Breast epithelium (tissue), 4 donors: ENCODE results near the gene TMEM170A. TPM values are rescaled to one million over a fixed set of nuclear protein-coding genes. Genes with fewer than 3 reads are reported as not detected.
A peak's percentile ranks its signal among the peaks of the same experiment; 100 is the strongest.
"Not testable (repeated sequence)": the region's sequence is repeated elsewhere in the genome, so short reads cannot be mapped to it uniquely, and the experiment has no call there.

Experiments
- DNase-seq, 2 donors: peaks; one replicate each; pipeline ENCODE4 v3.0.0-alpha.2; 2019; ENCODE audit warnings: low spot score in 2 of 2
- H3K27ac ChIP-seq, 2 donors: fragments of 200-600 bp; sonication (generic) in 1 of 2; one replicate each; pipeline ENCODE4 v1.5.1; 2016 to 2019; ENCODE audit warnings: mild to moderate bottlenecking in 1 of 2
- H3K27me3 ChIP-seq, 2 donors: fragments of 200-600 bp; sonication (generic) in 1 of 2; one replicate each; pipeline versions ENCODE4 v1.5.1 to v1.6.0; 2017 to 2019; ENCODE audit warnings: control low read depth in 1 of 2, mild to moderate bottlenecking in 1 of 2
- H3K36me3 ChIP-seq: fragments of 200-600 bp; one replicate; pipeline ENCODE4 v1.5.1; 2019
- H3K4me1 ChIP-seq, 2 donors: fragments of 200-600 bp; sonication (generic); one replicate each; pipeline ENCODE4 v1.5.1; 2016 to 2019; ENCODE audit warnings: control low read depth in 1 of 2
- H3K4me3 ChIP-seq, 3 donors: fragments of 200-600 bp; sonication (generic); 1 replicate in 2 of 3; 2 replicates in 1 of 3; pipeline ENCODE4 v1.5.1; 2016 to 2019; ENCODE audit warnings: mild to moderate bottlenecking in 3 of 3, moderate library complexity in 2 of 3
- H3K9me3 ChIP-seq, 2 donors: fragments of 200-600 bp; sonication (generic) in 1 of 2; one replicate each; pipeline ENCODE4 v1.5.1; 2016 to 2019; ENCODE audit warnings: control low read depth in 1 of 2
- POLR2A ChIP-seq: fragments of 450-650 bp; IDR thresholded peaks from one replicate; pipeline ENCODE4 v1.6.1; 2016; ENCODE audit warnings: antibody characterized with exemption, mild to moderate bottlenecking, moderate library complexity
- POLR2AphosphoS5 ChIP-seq, 3 donors: sonication (generic); formaldehyde crosslinking; IDR thresholded peaks; one replicate each; pipeline ENCODE4 v1.6.1; 2017; ENCODE audit warnings: antibody characterized with exemption in 3 of 3
- intact Hi-C: fragments of 100-400 bp; cut with DNase I; formaldehyde crosslinking; loops from one replicate; pipeline ENCODE4 v1.15.1; 2023; ENCODE audit warnings: low total_unique reads
- total RNA-seq, 3 donors: library from RNA; depleted of rRNA; stranded (reverse); fragments of >200 nt; gene quantifications; one replicate each; pipeline ENCODE4 v1.1.0, GENCODE V29; 2016
- TF ChIP-seq, protein P1 (sequence below), 3 donors: fragments of 450-650 bp; IDR thresholded peaks; one replicate each; pipeline ENCODE4 v1.5.1; 2016 to 2017; ENCODE audit warnings: antibody characterized with exemption in 3 of 3, mild to moderate bottlenecking in 3 of 3, moderate library complexity in 3 of 3

TMEM170A gene
- total RNA-seq, 3 donors from 2014 or later = 12.8 to 36.3 (median 22.0) TPM

DNA sequence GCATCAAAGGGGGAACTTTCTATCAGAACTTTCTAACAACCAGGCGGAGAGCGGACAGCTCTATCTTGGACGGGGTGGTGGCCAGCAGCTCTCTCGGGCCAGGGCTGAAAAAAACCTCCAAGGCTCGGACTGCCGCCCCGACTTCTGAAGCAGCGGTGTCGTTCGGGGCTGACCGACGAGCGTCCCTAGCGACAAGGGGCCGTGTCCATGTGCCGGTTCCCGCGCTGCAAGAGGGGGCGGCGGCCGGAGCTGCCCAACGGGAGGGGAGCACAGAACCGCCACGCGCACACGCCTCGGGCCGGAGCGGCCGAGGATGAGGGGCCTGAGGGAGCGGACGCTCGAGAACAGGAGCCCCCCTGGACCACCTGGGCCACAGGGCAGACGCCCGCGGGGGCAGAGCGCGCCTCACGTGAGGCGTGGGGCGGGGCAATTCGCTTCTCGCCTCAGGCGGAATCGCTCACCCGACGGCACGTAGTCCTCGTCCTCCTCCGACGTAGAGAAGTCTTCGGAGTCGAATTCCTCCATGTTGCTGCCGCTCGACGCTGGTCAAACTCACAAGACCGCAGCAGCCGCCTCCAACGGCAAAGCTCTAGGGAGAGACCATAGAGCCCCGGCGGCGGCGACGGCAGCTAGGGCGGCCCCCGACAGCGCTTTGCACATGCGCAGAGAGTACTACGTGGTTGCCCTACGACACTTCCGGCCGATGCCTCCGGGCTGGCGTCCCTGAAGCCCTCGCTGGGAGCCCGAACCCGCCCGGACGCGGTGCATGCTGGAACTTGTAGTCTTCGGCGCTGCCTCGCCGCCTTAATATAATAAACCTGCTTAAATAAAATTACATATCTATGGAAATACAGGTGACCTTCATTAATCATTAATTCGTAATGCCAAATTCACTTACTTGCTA, 31.4 kb downstream of the TMEM170A start, which contains the start of gene CFDP1:
CFDP1 (minus strand) TSS at position 676 of the 904 bp plus-strand sequence; CDS start at position 525, 151 bp downstream.
- no peaks in the 10 kb centered on the region for H3K27me3 ChIP-seq
- peak within 1 kb of the TSS; percentile 96 to 99 for H3K27ac ChIP-seq
- TF ChIP-seq POLR2A (peak; percentile 61), POLR2AphosphoS5 (IDR thresholded peaks at IDR 0.05) (peak in 2 of 3 donors; percentile 71 to 93)
- TF ChIP-seq, protein P1, sequence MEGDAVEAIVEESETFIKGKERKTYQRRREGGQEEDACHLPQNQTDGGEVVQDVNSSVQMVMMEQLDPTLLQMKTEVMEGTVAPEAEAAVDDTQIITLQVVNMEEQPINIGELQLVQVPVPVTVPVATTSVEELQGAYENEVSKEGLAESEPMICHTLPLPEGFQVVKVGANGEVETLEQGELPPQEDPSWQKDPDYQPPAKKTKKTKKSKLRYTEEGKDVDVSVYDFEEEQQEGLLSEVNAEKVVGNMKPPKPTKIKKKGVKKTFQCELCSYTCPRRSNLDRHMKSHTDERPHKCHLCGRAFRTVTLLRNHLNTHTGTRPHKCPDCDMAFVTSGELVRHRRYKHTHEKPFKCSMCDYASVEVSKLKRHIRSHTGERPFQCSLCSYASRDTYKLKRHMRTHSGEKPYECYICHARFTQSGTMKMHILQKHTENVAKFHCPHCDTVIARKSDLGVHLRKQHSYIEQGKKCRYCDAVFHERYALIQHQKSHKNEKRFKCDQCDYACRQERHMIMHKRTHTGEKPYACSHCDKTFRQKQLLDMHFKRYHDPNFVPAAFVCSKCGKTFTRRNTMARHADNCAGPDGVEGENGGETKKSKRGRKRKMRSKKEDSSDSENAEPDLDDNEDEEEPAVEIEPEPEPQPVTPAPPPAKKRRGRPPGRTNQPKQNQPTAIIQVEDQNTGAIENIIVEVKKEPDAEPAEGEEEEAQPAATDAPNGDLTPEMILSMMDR (IDR thresholded peaks at IDR 0.05) = no peak
- intact Hi-C loops = loop anchor here (2.0 kb wide), 1 partner anchor 54 kb away; no protein-coding TSS in a partner anchor
- H3K4me3 ChIP-seq = peak within 1 kb of the TSS; percentile 71 to 99 (median 88)
- no peaks in the 10 kb centered on the region for H3K9me3 ChIP-seq
- H3K36me3 ChIP-seq = no peaks in the 10 kb centered on the region
- H3K4me1 ChIP-seq = no peaks in the 10 kb centered on the region
- DNase-seq = peak; percentile 95 to 97

DNA sequence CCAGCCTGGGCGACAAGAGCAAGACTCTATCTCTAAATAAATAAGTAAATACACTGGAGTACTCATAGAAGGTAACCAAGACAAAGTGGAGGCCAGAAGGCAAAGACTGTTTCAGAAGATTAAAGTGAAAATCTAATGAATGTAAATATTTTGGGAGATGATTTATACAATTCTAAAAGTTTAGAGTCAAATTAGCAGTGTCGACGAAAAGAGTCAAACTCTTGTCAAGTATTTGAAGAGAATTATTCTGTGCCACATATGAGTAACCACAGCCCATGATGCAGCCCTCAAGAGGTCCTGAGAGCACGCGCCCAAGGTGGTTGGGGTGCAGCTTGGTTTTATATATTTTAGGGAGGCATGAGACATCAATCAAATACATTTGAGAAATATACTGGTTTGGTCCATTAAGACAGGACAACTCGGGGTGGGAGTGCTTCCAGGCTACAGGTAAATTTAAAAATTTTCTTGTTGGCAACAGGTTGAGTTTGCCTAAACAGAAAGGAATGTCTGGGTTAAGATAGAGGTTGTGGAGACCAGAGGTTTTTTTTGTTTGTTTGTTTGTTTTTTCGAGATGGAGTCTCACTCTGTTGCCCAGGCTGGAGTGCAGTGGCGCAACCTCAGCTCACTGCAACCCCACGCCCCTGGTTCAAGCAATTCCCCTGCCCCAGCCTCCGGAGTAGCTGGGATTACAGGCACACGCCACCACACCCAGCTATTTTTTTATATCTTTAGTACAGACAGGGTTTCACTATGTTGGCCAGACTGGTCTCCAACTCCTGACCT, 34.7 kb downstream of the TMEM170A start:
- TF ChIP-seq, protein P1 (IDR thresholded peaks at IDR 0.05) = no peak
- TF ChIP-seq POLR2A = no peak
- TF ChIP-seq POLR2AphosphoS5 (IDR thresholded peaks at IDR 0.05) = no peak
- intact Hi-C loops = no loop called here
- Histone ChIP-seq H3K36me3 (no peaks in the 10 kb centered on the region), H3K27ac (no peak overlapping the region), H3K4me3 (no peak overlapping the region), H3K9me3 (no peaks in the 10 kb centered on the region), H3K4me1 (no peaks in the 10 kb centered on the region), H3K27me3 (no peaks in the 10 kb centered on the region)
- DNase-seq = no peak

DNA sequence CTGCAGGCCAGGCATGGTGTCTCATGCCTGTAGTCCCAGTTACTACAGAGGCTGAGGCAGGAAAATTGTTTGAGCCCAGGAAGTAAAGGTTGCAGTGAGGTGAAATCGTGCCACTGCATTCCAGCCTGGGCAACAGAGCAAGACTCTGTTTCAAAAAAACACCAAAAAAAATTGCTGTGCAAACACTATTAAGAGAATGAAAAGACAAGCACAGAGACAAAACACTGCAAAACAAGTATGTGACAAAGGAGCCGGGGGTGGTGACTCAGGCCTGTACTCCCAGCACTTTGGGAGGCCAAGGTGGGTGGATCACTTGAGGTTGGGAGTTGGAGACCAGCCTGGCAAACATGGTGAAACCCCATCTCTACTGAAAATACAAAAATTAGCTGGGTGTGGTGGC, 38.0 kb downstream of the TMEM170A start:
- H3K27ac ChIP-seq, H3K4me3 ChIP-seq, DNase-seq, H3K9me3 ChIP-seq, H3K36me3 ChIP-seq, intact Hi-C loops, H3K4me1 ChIP-seq, H3K27me3 ChIP-seq: not testable (repeated sequence)

DNA sequence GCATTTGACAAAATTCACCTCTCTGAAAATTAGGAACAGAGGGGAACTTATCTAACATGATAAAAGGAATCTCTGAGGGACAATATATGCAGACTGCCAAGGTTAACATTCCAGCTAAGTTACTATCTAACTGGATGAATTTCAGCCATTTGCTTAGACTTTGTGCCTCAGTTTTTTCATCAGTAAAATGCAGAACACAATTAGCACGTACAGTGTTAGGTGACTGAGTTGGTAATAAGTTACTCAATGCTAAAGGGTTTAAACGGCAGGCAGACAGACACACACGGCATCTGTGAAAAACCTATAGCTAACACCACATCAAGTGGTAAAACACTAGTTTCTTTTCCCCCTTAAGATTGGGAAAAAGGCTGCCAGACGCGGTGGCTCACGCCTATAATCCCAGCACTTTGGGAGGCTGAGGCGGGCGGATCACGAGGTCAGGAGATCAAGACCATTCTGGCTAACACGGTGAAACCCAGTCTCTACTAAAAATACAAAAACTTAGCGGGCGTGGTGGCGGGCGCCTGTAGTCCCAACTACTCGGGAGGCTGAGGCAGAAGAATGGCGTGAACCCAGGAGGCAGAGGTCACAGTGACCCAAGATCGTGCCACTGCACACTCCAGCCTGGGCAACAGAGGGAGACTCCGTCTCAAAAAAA, 40.3 kb downstream of the TMEM170A start:
- not testable (repeated sequence) for H3K27ac ChIP-seq, H3K4me3 ChIP-seq, DNase-seq, H3K4me1 ChIP-seq, H3K36me3 ChIP-seq, H3K9me3 ChIP-seq, H3K27me3 ChIP-seq
- intact Hi-C loops = loop anchor here (5.0 kb wide), 1 partner anchor 962 kb away; no protein-coding TSS in a partner anchor

DNA sequence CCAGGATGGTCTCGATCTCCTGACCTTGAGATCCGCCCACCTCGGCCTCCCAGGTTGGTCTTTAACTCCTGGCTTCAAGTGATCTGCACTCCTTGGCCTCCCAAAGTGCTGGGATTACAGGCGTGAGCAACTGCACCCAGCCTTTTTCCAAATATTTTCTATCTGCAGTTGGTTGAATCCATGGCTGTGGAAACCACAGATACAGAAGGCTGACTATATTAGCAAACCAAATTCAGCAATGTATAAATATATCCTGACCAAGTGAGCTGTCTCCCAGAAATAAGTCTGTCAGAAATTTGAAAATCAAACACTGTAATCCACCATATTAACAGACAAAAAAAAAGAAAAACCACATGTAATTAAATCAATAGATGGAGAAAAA, 40.8 kb downstream of the TMEM170A start:
- DNase-seq = no peak
- H3K4me3 ChIP-seq = no peak overlapping the region
- no peak overlapping the region for H3K27ac ChIP-seq
- intact Hi-C loops = loop anchor here (5.0 kb wide), 1 partner anchor 961 kb away; no protein-coding TSS in a partner anchor
- H3K27me3 ChIP-seq = no peaks in the 10 kb centered on the region
- TF ChIP-seq POLR2A (no peak), POLR2AphosphoS5 (IDR thresholded peaks at IDR 0.05) (no peak)
- TF ChIP-seq, protein P1 (IDR thresholded peaks at IDR 0.05) = no peak
- no peaks in the 10 kb centered on the region for H3K4me1 ChIP-seq
- H3K36me3 ChIP-seq = no peaks in the 10 kb centered on the region
- no peaks in the 10 kb centered on the region for H3K9me3 ChIP-seq
